Mesenchymal stem cell (in vitro differentiated cells and primary cell): ENCODE measurements around the gene CACNA1S.

Source experiments
- DNase-seq: peaks from one replicate; pipeline ENCODE4 v3.0.0-alpha.2; 2013
- H2AFZ ChIP-seq: one replicate; pipeline ENCODE4 v1.6.1; 2013; ENCODE audit warnings: low read depth, mild to moderate bottlenecking, control low read depth, inconsistent platforms, low read length, moderate library complexity
- H2AK5ac ChIP-seq: 2 replicates; pipeline ENCODE4 v1.6.1; 2013; ENCODE audit warnings: low read length, moderate library complexity, mild to moderate bottlenecking, inconsistent platforms; ENCODE audit not compliant: severe bottlenecking
- H2BK120ac ChIP-seq: one replicate; pipeline ENCODE4 v1.6.1; 2013; ENCODE audit warnings: low read depth, mild to moderate bottlenecking, inconsistent platforms, low read length, moderate library complexity
- H2BK12ac ChIP-seq, 2 experiments: one replicate each; pipeline ENCODE4 v1.6.1; 2013; ENCODE audit warnings: inconsistent platforms in 2 of 2, low read length in 2 of 2, mild to moderate bottlenecking in 2 of 2, moderate library complexity in 2 of 2, control low read depth in 1 of 2
- H2BK15ac ChIP-seq: one replicate; pipeline ENCODE4 v1.6.1; 2013; ENCODE audit warnings: mild to moderate bottlenecking, low read depth, inconsistent platforms; ENCODE audit not compliant: poor library complexity, severe bottlenecking
- H2BK5ac ChIP-seq: 2 replicates; pipeline ENCODE4 v1.6.1; 2013; ENCODE audit warnings: low read depth, mild to moderate bottlenecking, low read length, control low read depth, inconsistent platforms; ENCODE audit not compliant: poor library complexity, severe bottlenecking
- H3K14ac ChIP-seq, 2 experiments: one replicate each; pipeline ENCODE4 v1.6.1; 2013; ENCODE audit warnings: inconsistent platforms in 2 of 2, low read length in 2 of 2, control low read depth in 1 of 2, mild to moderate bottlenecking in 1 of 2, moderate library complexity in 1 of 2
- H3K18ac ChIP-seq, 2 experiments: one replicate each; pipeline ENCODE4 v1.6.1; 2013; ENCODE audit warnings: inconsistent platforms in 2 of 2, low read length in 2 of 2, control low read depth in 1 of 2, low read depth in 1 of 2, mild to moderate bottlenecking in 1 of 2
- H3K23ac ChIP-seq, 2 experiments: one replicate each; pipeline ENCODE4 v1.6.1; 2013; ENCODE audit warnings: inconsistent platforms in 2 of 2, low read length in 2 of 2, mild to moderate bottlenecking in 2 of 2, moderate library complexity in 2 of 2, control low read depth in 1 of 2
- H3K27ac ChIP-seq: 2 replicates; pipeline ENCODE4 v1.5.1; 2013; ENCODE audit warnings: mild to moderate bottlenecking, moderate library complexity, low read length, control low read depth, inconsistent platforms; ENCODE audit not compliant: poor library complexity, severe bottlenecking
- H3K27me3 ChIP-seq, 2 experiments: 2 replicates each; pipeline versions ENCODE4 v1.6.1 to v1.7.0; 2013; ENCODE audit warnings: low read length in 2 of 2, mild to moderate bottlenecking in 2 of 2, moderate library complexity in 2 of 2, control low read depth in 1 of 2, inconsistent platforms in 1 of 2; ENCODE audit not compliant: control insufficient read depth in 1 of 2, insufficient read depth in 1 of 2
- H3K36me3 ChIP-seq, 2 experiments: 2 replicates each; pipeline versions ENCODE4 v1.6.1 to v1.7.0; 2013; ENCODE audit warnings: low read length in 2 of 2, control low read depth in 1 of 2, inconsistent platforms in 1 of 2, low read depth in 1 of 2, mild to moderate bottlenecking in 1 of 2; ENCODE audit not compliant: insufficient read depth in 2 of 2, control insufficient read depth in 1 of 2
- H3K4ac ChIP-seq, 2 experiments: one replicate each; pipeline ENCODE4 v1.6.1; 2013; ENCODE audit warnings: inconsistent platforms in 2 of 2, low read length in 2 of 2, mild to moderate bottlenecking in 2 of 2, moderate library complexity in 2 of 2, control low read depth in 1 of 2, low read depth in 1 of 2
- H3K4me1 ChIP-seq: 2 replicates; pipeline ENCODE4 v1.6.1; 2013; ENCODE audit warnings: low read depth, low read length, control low read depth; ENCODE audit not compliant: control insufficient read depth, insufficient read depth
- H3K4me2 ChIP-seq: 2 replicates; pipeline ENCODE4 v1.6.1; 2013; ENCODE audit warnings: low read length, mild to moderate bottlenecking, inconsistent platforms; ENCODE audit not compliant: poor library complexity, severe bottlenecking
- H3K4me3 ChIP-seq, 2 experiments: 2 replicates each; pipeline versions ENCODE4 v1.5.1 to v1.7.0; 2013; ENCODE audit warnings: low read length in 2 of 2, mild to moderate bottlenecking in 2 of 2, control low read depth in 1 of 2, low read depth in 1 of 2; ENCODE audit not compliant: insufficient read depth in 1 of 2
- H3K79me1 ChIP-seq: replicated peaks from 2 replicates; pipeline ENCODE4 v1.6.1; 2013; ENCODE audit warnings: mild to moderate bottlenecking, control low read depth, low read length, inconsistent platforms; ENCODE audit not compliant: poor library complexity, severe bottlenecking
- H3K9ac ChIP-seq: 2 replicates; pipeline ENCODE4 v1.7.0; 2013; ENCODE audit warnings: mild to moderate bottlenecking, low read length, moderate library complexity
- H3K9me3 ChIP-seq: 2 replicates; pipeline ENCODE4 v1.7.0; 2013; ENCODE audit warnings: mild to moderate bottlenecking, low read length; ENCODE audit not compliant: control insufficient read depth
- H4K8ac ChIP-seq: one replicate; pipeline ENCODE4 v1.6.1; 2013; ENCODE audit warnings: inconsistent platforms, mild to moderate bottlenecking, low read length, moderate library complexity
- H4K91ac ChIP-seq: one replicate; pipeline ENCODE4 v1.6.1; 2013; ENCODE audit warnings: mild to moderate bottlenecking, low read length, inconsistent platforms
- WGBS: methylation state at CpG from one replicate; pipeline ENCODE4 v1.1.7; 2013; ENCODE audit warnings: mixed read lengths; 5-methylcytosine and 5-hydroxymethylcytosine counted together

Gene CACNA1S

GRCh38 chr1:201064806-201065205, 47.4 kb downstream of the CACNA1S start:
- peaks cover 60 to 83% of the 10 kb centered on the region in 2 experiments for H3K27me3 ChIP-seq
- H3K4me3 ChIP-seq, result no peak overlapping the region
- no peak overlapping the region for H2AK5ac ChIP-seq
- no peak overlapping the region for H2AFZ ChIP-seq
- H3K18ac ChIP-seq, result no peak overlapping the region
- no peaks in the 10 kb centered on the region for H3K9me3 ChIP-seq
- H3K14ac ChIP-seq, result no peak overlapping the region
- no peak overlapping the region for H4K91ac ChIP-seq
- no peaks in the 10 kb centered on the region for H3K36me3 ChIP-seq
- no peak overlapping the region for H2BK5ac ChIP-seq
- no peak overlapping the region for H3K9ac ChIP-seq
- H4K8ac ChIP-seq, result no peak overlapping the region
- H3K79me1 ChIP-seq, result no peaks in the 10 kb centered on the region
- no peak overlapping the region for H3K27ac ChIP-seq
- no peak overlapping the region for H2BK120ac ChIP-seq
- H2BK12ac ChIP-seq, result no peak overlapping the region
- H3K4me1 ChIP-seq, result peaks cover 5% of the 10 kb centered on the region
- no peak overlapping the region for H2BK15ac ChIP-seq
- no peak overlapping the region for H3K4me2 ChIP-seq
- no peak overlapping the region for H3K4ac ChIP-seq
- WGBS, result 85% methylated on average over 8 of the region's 8 CpGs
- peak overlapping the region in 1 of 2 experiments; percentile 42 for H3K23ac ChIP-seq
- DNase-seq, result no peak

GRCh38 chr1:201063145-201063544, 49.1 kb downstream of the CACNA1S start:
- Histone ChIP-seq H3K36me3 (no peaks in the 10 kb centered on the region), H3K4me3 (no peak overlapping the region), H3K79me1 (no peaks in the 10 kb centered on the region), H2BK5ac (no peak overlapping the region), H2AK5ac (no peak overlapping the region), H2BK15ac (no peak overlapping the region), H3K4me2 (no peak overlapping the region), H3K4me1 (peaks cover 5% of the 10 kb centered on the region), H3K9me3 (no peaks in the 10 kb centered on the region), H4K91ac (no peak overlapping the region), H3K27ac (no peak overlapping the region), H3K18ac (no peak overlapping the region), H3K4ac (no peak overlapping the region), H3K23ac (no peak overlapping the region), H2BK12ac (no peak overlapping the region), H4K8ac (no peak overlapping the region), H2BK120ac (no peak overlapping the region), H2AFZ (no peak overlapping the region), H3K14ac (no peak overlapping the region), H3K27me3 (peaks cover 64 to 82% of the 10 kb centered on the region in 2 experiments), H3K9ac (no peak overlapping the region)
- WGBS, result 96% methylated on average over 7 of the region's 7 CpGs
- DNase-seq, result no peak

- Histone ChIP-seq H3K36me3 (no peaks in the 10 kb centered on the region), H3K9ac (no peak overlapping the region), H2BK12ac (no peak overlapping the region), H3K14ac (no peak overlapping the region), H3K4me1 (peaks cover 5% of the 10 kb centered on the region), H2AFZ (no peak overlapping the region), H3K4me2 (no peak overlapping the region), H3K18ac (no peak overlapping the region), H4K91ac (no peak overlapping the region), H2BK120ac (no peak overlapping the region), H2BK15ac (no peak overlapping the region), H3K23ac (no peak overlapping the region), H2AK5ac (no peak overlapping the region), H3K9me3 (no peaks in the 10 kb centered on the region), H3K79me1 (no peaks in the 10 kb centered on the region), H3K4ac (no peak overlapping the region), H2BK5ac (no peak overlapping the region), H3K27ac (no peak overlapping the region), H3K27me3 (peaks cover 66 to 83% of the 10 kb centered on the region in 2 experiments), H4K8ac (no peak overlapping the region), H3K4me3 (no peak overlapping the region)
- WGBS, result 31% methylated on average over 6 of the region's 8 CpGs
- DNase-seq, result no peak
These were observed 49.6 kb downstream of the CACNA1S start for GRCh38 chr1:201062511-201063091.

GRCh38 chr1:201061886-201062285, 50.3 kb downstream of the CACNA1S start:
- Histone ChIP-seq H3K4me2 (no peak overlapping the region), H2AFZ (no peak overlapping the region), H3K4ac (no peak overlapping the region), H3K79me1 (no peaks in the 10 kb centered on the region), H2BK15ac (no peak overlapping the region), H4K91ac (peak overlapping the region; percentile 8), H3K14ac (no peak overlapping the region), H3K18ac (no peak overlapping the region), H4K8ac (no peak overlapping the region), H3K23ac (no peak overlapping the region), H2BK120ac (no peak overlapping the region), H3K27ac (no peak overlapping the region), H3K9me3 (no peaks in the 10 kb centered on the region), H3K9ac (no peak overlapping the region), H3K4me3 (no peak overlapping the region), H3K27me3 (peaks cover 60 to 80% of the 10 kb centered on the region in 2 experiments), H2BK5ac (no peak overlapping the region), H3K36me3 (no peaks in the 10 kb centered on the region), H3K4me1 (peaks cover 5% of the 10 kb centered on the region), H2BK12ac (no peak overlapping the region), H2AK5ac (no peak overlapping the region)
- 87% methylated on average over 12 of the region's 12 CpGs for WGBS
- no peak for DNase-seq
